ENCODE results near the gene EPS8.

Gene EPS8

DNA sequence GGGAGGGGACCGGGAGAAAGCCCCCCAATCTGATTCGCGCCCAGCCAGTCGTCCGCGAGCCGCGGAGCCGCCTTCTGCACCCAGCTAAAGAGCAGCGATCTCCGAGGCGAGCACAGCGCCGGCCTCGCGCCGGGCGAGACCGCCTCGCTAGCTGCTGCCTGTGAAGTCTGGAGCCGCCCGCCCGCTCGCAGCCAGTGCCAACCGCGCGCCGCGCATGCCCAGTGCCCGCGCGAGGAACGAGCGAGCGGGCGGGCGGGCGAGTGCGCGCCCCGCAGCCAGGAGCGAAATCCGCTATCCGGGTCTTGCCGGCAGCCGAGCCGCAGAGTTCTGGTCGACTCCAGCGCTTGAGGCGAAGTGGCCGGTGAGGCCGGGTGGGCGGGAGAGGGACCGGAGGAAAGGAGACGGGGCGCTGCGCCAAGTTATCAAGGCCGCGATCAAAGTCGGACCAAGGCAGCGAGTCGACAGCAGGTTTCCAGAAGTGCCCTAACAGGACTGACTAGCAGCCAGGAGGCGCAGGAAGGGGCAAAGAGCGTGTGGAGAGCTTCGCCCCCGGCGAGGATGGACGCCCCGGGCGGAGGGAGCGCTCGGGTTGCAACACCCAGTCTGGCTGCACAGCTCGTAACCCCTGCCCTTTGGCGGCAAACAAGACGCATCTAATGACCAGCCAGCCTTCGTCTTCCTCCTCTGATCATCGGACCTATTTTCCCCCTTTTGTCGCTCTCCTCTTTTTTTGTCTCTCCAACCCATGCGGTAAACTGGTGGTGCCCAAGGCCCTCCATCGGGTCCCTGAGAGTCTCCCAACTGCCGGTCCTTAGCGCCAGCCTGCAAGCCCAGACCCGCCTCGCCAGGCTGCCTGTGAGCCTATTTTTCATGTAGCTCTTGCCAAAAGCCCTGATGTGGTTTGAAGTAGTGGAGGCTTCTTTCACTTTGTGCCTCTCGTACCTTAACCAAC is at the start of gene EPS8:
EPS8 (minus strand) TSS at position 169 of the 952 bp plus-strand sequence. CDS start 106,437 bp downstream, outside the sequence.
- DNase-seq (ENCODE audit: low read depth) = peak; percentile 60

GRCh38 chr12:15837141-15837790 is 48.1 kb upstream of the EPS8 start:
- no peak for DNase-seq (ENCODE audit: low read depth)

DNA sequence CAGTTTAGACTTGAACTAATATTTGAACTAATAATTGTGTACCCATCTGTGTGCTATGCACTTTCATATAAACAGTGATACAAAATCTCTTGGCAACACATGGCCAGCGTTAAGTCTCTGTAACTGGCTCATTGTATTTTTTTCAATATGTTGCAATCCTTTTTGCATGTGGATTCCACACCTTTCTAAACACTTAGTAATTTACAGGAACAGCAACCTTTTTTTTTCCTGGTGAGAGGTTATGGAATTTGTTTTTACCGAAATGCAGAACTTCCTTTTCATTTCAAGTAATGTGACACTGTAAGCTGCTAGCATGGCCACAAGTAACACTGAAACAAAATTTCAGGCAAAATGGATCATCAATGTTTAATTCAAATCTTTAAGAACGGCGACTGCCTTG is 45.4 kb upstream of the EPS8 start:
- no peak for DNase-seq (ENCODE audit: low read depth)

DNA sequence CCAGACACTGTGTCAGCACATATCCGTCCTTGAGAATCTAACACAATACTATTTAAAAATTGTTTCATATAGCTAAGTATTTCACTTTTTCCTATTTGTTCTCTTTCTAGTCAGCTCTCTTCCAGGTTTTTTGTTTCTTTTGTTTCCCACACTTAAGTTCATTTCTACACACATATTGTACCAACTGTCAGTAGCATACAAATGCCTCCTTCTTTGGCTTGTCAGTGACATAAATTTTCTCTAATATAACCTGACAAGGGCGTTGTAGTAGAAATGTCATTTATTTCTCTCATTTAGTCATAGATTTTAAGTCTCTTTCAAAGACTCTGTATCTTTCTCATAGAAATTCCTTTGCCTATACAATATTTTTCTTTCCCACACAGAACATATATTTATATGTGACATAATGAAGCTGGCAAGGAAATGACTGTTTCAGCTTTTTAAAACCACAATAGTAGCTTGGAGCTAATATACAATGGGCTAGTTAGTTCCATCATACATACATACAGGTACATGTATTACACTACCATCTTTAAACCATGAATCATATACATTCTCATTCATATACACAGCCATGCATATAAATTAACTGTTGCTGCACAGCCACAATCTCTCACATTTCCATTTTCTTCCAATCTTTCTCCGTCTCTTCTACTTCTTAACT is 42.3 kb upstream of the EPS8 start:
- DNase-seq (ENCODE audit: low read depth) = no peak

DNA sequence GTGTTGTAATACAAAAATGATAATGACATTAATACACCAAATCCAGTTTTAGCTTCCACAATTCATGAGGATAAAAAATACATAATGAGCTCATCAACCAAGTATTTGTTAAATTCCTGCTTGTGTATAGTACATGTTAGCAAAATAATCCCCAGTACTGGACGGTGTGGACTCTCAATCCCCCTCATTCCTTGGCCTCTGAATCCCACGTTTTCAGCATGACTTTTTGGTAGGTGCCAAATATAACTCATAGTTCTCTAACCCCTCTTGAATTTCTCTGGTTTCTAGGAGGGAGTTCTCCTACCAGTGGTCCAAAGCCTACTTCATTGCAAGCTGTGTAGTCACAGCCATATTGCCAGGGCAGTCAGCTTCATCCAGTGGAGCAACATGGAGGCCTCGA is 41.4 kb upstream of the EPS8 start:
- no peak for DNase-seq (ENCODE audit: low read depth)

DNA sequence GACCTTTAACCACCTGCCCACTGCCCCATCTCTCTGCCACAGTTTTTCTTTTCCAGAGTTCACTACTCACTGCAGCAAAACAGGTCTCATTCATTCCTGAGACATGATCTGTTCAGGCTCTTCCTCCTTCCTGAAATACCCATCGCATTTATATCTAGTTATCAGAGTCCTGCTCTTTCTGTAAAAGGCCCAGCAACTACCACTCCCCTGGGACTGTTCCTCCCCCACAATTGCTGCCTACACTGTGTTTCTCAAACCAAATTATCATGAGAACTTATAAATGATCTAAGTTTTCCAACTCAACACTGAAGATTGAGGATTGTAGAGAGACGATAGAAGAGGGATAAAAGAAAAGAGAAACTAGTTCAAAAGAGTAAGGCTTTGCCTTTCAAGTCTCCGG is 40.8 kb upstream of the EPS8 start:
- DNase-seq (ENCODE audit: low read depth) = no peak

DNA sequence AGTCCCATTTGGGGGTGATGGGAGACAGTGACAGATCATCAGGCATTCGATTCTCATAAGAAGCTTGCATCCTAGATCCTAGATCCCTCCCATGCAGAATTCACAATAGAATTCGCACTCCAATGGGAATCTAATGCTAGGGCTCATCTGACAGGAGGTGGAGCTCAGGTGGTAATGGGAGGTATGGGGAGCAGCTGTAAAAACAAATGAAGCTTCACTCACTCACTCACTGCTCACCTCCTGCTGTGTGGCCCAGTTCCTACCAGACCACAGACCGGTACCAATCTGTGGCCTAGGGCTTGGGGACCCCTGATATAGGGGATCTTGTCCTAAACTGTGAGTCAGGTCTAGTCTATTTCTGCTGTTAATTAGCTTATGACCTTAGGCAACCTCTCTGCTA is 40.1 kb upstream of the EPS8 start:
- DNase-seq (ENCODE audit: low read depth) = no peak

- DNase-seq (ENCODE audit: low read depth) = no peak
Observed at GRCh38 chr12:15827136-15827535, 37.9 kb upstream of the EPS8 start.

GRCh38 chr12:15824516-15824915 is 35.3 kb upstream of the EPS8 start:
- DNase-seq (ENCODE audit: low read depth) = no peak

- no peak for DNase-seq (ENCODE audit: low read depth)
Observed at GRCh38 chr12:15823360-15824128, 34.4 kb upstream of the EPS8 start.

DNA sequence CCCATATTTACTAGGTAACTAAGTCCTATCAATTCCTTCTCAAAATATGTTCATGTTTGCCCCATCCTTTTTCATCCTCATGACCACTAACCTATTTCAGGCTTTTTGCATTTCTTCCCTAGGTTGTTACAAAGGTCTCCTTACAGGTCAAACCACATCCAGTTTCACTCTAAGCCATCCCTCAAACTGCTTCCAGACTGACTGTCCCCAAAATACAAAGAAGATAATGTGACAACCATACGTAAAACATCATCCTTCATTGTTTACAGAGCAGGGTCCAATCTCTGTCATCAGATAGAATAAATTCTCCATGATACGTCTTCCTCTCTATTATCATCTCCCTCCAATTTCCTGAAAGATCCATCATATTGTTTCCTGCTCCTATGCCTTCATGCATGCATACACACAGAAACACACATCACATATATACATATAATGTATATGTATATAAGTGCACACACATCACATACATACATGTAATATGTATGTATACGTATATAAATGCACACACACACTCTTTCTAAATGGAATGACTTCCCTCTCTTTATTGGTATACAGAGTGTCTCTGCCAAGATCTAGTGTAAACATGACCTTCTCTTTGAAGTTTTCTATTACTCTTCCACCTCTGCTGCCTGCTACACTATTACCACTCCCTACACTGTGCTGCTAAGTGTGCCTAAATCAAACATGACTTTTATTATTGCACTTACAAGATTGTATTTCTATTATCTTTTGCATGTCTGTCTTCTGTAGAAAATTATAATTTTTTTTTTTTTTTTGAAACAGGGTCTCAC is 30.7 kb upstream of the EPS8 start:
- DNase-seq (ENCODE audit: low read depth) = no peak

GRCh38 chr12:15818418-15818817 is 29.2 kb upstream of the EPS8 start:
- DNase-seq (ENCODE audit: low read depth) = no peak

DNA sequence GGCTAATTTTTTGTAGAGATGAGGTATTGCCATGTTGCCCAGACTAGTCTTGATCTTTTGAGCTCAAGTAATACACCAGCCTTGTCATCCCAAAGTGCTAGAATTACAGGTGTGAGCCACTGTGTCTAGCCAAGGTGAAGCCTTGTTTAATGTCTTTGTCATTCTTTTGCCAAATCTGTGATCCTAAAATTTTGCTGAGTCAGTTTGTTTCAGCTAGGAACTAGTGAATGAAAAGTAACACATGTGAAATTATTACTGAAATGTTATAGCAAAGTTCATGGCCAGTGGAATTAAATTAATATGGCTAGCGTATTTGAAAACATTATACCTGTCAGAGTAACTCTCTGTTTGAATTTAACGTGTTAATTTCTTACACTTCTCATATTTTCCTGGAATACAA is 26.5 kb upstream of the EPS8 start:
- no peak for DNase-seq (ENCODE audit: low read depth)

DNA sequence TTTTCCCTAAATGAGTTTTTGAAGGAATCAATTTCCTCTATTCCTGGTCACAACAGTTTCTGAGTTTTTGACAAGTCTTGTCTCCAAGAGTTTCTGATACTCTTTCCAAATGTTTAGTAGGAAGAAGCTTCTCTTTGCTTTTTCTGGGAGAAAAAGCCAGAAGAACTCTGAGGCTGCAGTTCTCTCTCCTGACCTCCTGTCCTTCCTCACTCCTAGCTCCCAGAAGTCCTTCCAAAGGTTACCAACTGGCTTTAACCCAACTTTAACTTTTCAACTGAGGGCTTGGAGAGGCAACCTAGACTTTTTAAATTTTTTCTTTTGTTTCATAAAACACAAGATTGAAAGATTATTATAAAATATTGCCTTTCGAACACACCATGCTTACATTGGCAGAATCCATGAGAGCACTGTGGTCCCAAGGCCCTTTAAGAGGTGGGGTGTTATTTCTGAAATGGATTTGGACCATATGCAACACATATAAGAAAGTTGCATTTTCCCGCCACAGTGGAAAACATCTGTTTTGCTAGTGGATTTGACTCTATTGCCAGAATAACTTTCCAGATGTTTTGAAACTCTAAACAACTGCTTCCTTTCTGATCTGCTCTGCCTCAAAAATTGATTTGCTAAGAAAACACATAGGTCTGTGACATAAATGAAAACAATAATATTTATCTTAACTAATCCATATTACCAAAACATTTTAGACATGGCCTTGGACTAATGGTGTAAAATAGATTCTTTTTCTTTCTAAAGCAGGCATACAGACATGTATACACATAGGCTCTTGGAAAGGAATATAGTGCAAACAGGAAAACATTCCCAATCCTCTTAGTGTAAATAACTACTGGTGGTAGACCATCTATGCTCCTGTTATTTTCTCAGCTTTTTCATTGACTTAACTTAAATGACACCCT is 22.3 kb upstream of the EPS8 start:
- DNase-seq (ENCODE audit: low read depth) = no peak

- DNase-seq (ENCODE audit: low read depth) = no peak
Observed at GRCh38 chr12:15808652-15809051, 19.5 kb upstream of the EPS8 start.

DNA sequence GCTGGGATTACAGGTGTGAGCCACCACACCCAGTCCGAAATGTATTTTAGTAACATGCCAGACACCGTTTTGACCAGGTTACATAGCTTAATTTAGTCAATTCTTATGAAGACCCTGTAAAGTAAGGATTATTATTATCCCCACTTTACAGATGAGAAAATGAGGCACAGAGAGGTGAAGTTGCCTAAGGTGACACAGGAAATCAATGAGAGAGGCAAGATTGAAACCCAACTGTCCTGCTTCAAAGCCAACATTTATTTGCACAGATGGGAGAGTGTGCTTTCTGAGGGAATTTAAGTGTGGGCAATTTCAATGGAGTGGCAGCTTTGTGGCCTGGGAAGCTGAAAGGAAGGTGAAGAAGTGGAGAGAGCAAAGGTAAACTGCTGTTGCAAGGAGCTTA is 19.1 kb upstream of the EPS8 start:
- no peak for DNase-seq (ENCODE audit: low read depth)

DNA sequence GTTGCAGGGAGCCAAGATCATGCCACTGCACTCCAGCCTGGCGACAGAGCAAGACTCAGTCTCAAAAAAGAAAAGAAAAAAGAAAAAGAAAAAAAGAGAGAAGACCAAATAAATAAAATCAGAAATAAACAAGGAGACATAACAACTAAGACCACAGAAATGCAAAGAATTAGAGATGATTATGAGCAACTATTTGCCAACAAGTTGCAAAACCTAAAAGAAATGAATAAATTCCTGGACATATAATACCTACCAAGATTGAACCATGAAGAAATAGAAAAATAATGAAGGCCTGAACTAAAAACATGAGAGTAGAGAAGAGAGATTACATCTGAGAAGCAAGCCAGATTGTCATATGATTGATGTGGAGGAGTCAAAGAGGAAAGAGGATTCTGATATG is 17.6 kb upstream of the EPS8 start:
- no peak for DNase-seq (ENCODE audit: low read depth)

- no peak for DNase-seq (ENCODE audit: low read depth)
Observed at GRCh38 chr12:15801770-15802744, 12.9 kb upstream of the EPS8 start.

DNA sequence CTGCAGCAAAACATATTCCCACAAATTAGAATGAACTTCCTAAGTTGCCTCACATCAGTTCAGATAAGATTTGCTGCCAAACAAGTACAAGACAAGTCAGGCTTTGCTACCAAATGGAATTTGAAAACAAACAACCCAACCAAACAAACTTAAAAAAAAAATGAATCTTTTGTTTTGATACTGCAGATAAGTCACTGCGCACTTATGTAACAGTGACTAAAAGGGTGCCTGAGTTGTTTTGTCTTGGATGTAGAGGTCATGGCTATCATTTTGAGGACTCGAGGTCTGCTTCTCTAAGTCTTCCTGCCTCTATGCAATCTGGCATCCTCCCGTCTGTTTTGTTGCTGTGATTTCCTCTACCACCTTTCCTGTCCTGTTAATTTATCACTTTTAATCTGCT is 11.1 kb upstream of the EPS8 start:
- DNase-seq (ENCODE audit: low read depth) = no peak

Data from HS-5 (cell line).